ENCODE measurements around the gene ABHD1. TPM values are rescaled to one million over a fixed set of nuclear protein-coding genes. Genes with fewer than 3 reads are reported as not detected.

The ABHD1 gene
- polyA plus RNA-seq (2012; ENCODE audit: insufficient read length, low read depth) = 0.38 TPM

- TF ChIP-seq POLR2AphosphoS5 (IDR thresholded peaks at IDR 0.05; ENCODE audit: low read depth, low read length) = no peak
- TF ChIP-seq FOXP2 (optimal IDR thresholded peaks at IDR 0.05; ENCODE audit: borderline replicate concordance, extremely low read depth, extremely low read length, insufficient read depth) = peak; percentile 25
These were observed at the start of gene ABHD1 for GRCh38 chr2:27123302-27124150. Gene ABHD1 (plus strand): TSS chr2:27123815. CDS start chr2:27123949, 134 bp downstream.

- TF ChIP-seq POLR2AphosphoS5 (IDR thresholded peaks at IDR 0.05; ENCODE audit: low read depth, low read length) (no peak), TAF1 (IDR thresholded peaks at IDR 0.05; ENCODE audit: borderline replicate concordance, insufficient read depth, low read length) (no peak), SIN3A (IDR thresholded peaks at IDR 0.05; ENCODE audit: borderline replicate concordance, insufficient read depth, low read length) (no peak), REST (IDR thresholded peaks at IDR 0.05; ENCODE audit: insufficient read depth in 1 of 2, low read depth in 2 of 2, low read length in 2 of 2) (no peak), FOXP2 (optimal IDR thresholded peaks at IDR 0.05; ENCODE audit: borderline replicate concordance, extremely low read depth, extremely low read length, insufficient read depth) (no peak)
These were observed 48.7 kb upstream of the ABHD1 start for GRCh38 chr2:27074738-27075565.

- TF ChIP-seq FOXP2 (optimal IDR thresholded peaks at IDR 0.05; ENCODE audit: borderline replicate concordance, extremely low read depth, extremely low read length, insufficient read depth) = no peak
- no peak for TF ChIP-seq SIN3A (IDR thresholded peaks at IDR 0.05; ENCODE audit: borderline replicate concordance, insufficient read depth, low read length)
- TF ChIP-seq REST (IDR thresholded peaks at IDR 0.05; ENCODE audit: insufficient read depth in 1 of 2, low read depth in 2 of 2, low read length in 2 of 2) = no peak
These were observed 47.3 kb upstream of the ABHD1 start for GRCh38 chr2:27076323-27076722.

GRCh38 chr2:27077231-27077630 lies 46.4 kb upstream of the ABHD1 start:
- TF ChIP-seq FOXP2 (optimal IDR thresholded peaks at IDR 0.05; ENCODE audit: borderline replicate concordance, extremely low read depth, extremely low read length, insufficient read depth) = no peak
- no peak for TF ChIP-seq POLR2AphosphoS5 (IDR thresholded peaks at IDR 0.05; ENCODE audit: low read depth, low read length)
- no peak for TF ChIP-seq SIN3A (IDR thresholded peaks at IDR 0.05; ENCODE audit: borderline replicate concordance, insufficient read depth, low read length)
- no peak for TF ChIP-seq REST (IDR thresholded peaks at IDR 0.05; ENCODE audit: insufficient read depth in 1 of 2, low read depth in 2 of 2, low read length in 2 of 2)
- no peak for TF ChIP-seq TAF1 (IDR thresholded peaks at IDR 0.05; ENCODE audit: borderline replicate concordance, insufficient read depth, low read length)

- TF ChIP-seq REST (IDR thresholded peaks at IDR 0.05; ENCODE audit: insufficient read depth in 1 of 2, low read depth in 2 of 2, low read length in 2 of 2) (0 out of 4 replicates have a peak, but pooled peaks of 1 of the 2 experiments have one; percentile 27), FOXP2 (optimal IDR thresholded peaks at IDR 0.05; ENCODE audit: borderline replicate concordance, extremely low read depth, extremely low read length, insufficient read depth) (no peak), POLR2AphosphoS5 (IDR thresholded peaks at IDR 0.05; ENCODE audit: low read depth, low read length) (peak; percentile 85), SIN3A (IDR thresholded peaks at IDR 0.05; ENCODE audit: borderline replicate concordance, insufficient read depth, low read length) (no peak), TAF1 (IDR thresholded peaks at IDR 0.05; ENCODE audit: borderline replicate concordance, insufficient read depth, low read length) (peak; percentile 70; the same call in 1 of the 2 replicates)
These were observed 45.1 kb upstream of the ABHD1 start, which contains the start of gene EMILIN1 for GRCh38 chr2:27078267-27079194. Gene EMILIN1 (plus strand): TSS chr2:27078615. CDS start chr2:27079066, 451 bp downstream.

All from PFSK-1 (cell line).